ENCODE measurements around the gene CD180. TPM values are rescaled to one million over a fixed set of nuclear protein-coding genes. Genes with fewer than 3 reads are reported as not detected.
A peak's percentile ranks its signal among the peaks of the same experiment; 100 is the strongest.

The CD180 gene
- total RNA-seq (not detected in 2 replicates), polyA plus RNA-seq (not detected in 2 replicates)

DNA sequence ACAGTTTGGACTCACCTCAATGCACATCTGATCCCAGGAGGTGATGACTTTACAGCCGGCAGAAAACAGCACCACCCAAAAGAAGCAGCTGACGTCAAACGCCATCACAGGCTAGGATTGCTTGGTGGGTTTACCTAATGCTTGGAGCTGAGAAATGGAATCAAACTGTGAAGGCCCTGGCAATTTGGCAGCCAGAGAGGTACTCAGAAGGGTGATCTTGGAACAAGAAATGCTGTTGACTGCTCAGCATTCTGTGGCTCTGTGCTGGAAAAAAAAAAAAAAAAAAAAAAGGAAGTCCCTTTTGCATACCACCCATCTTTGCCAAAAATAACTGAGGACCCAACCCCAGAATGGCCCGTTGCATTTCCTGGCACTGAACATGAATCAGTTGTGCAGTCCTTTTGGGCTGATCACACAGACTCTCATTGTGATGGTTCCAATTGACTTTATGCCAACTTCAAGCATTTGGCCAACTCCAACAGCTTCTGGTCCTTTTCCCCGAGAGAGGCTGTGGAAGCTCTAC lies at the start of gene CD180:
Gene CD180 (minus strand): TSS at position 263 of the 523 bp plus-strand sequence. CDS start 158 bp downstream, at position 105.
- H3K27me3 ChIP-seq: no peaks in the 10 kb centered on the region
- DNase-seq (ENCODE audit: low read depth in 1 of 2, low spot score in 1 of 2): peak in 1 of 2 donors; percentile 18
- no peak for TF ChIP-seq CTCF (IDR thresholded peaks at IDR 0.05; ENCODE audit: low read depth, low read length)
- no peaks in the 10 kb centered on the region for H3K36me3 ChIP-seq
- no peak within 1 kb of the TSS for H3K27ac ChIP-seq
- no peaks in the 10 kb centered on the region for H3K4me1 ChIP-seq (ENCODE audit: low read depth)
- no peak within 1 kb of the TSS for H3K4me3 ChIP-seq
- no peaks in the 10 kb centered on the region for H3K9me3 ChIP-seq (ENCODE audit: low read depth)

GRCh38 chr5:67246108-67246507 lies 49.5 kb upstream of the CD180 start:
- Histone ChIP-seq H3K36me3 (no peaks in the 10 kb centered on the region), H3K27me3 (no peaks in the 10 kb centered on the region), H3K9me3 (ENCODE audit: low read depth) (no peaks in the 10 kb centered on the region), H3K4me3 (no peak overlapping the region), H3K27ac (no peak overlapping the region), H3K4me1 (ENCODE audit: low read depth) (peaks cover 14% of the 10 kb centered on the region)
- peak; percentile 61 for TF ChIP-seq CTCF (IDR thresholded peaks at IDR 0.05; ENCODE audit: low read depth, low read length)
- DNase-seq (ENCODE audit: low read depth in 1 of 2, low spot score in 1 of 2): peak; percentile 76 to 93

DNA sequence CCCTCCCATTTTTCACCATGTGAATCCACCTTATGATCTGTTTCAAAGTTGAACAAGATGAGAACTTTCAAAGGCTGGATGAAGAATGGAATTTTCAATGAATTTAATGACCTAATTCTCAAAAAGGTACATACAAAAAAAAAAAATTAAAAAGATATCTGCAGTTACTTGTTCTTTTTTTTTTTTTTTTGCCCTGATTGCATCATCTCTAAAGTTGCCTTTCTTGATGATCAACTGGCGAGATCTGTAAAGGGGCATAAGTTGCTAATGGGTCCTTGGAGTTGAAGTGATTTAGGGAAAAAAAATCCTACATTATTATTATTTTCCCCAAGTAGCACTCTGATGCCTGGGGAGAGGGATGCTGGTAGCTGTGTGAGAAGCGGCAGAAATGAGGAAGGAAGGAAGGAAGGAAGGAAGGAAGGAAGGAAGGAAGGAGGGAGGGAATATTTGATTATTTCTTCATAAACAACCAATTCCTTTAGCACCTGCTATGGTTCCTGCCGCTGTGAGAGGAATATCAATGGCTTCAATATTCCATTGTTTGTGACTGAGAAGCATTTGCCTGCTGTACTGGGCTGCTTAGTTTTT lies 48.8 kb upstream of the CD180 start:
- H3K27me3 ChIP-seq: no peaks in the 10 kb centered on the region
- H3K36me3 ChIP-seq: no peaks in the 10 kb centered on the region
- no peak for DNase-seq (ENCODE audit: low read depth in 1 of 2, low spot score in 1 of 2)
- no peak overlapping the region for H3K4me3 ChIP-seq
- no peaks in the 10 kb centered on the region for H3K9me3 ChIP-seq (ENCODE audit: low read depth)
- TF ChIP-seq CTCF (IDR thresholded peaks at IDR 0.05; ENCODE audit: low read depth, low read length): no peak
- H3K27ac ChIP-seq: no peak overlapping the region
- H3K4me1 ChIP-seq (ENCODE audit: low read depth): peaks cover 14% of the 10 kb centered on the region

- Histone ChIP-seq H3K9me3 (ENCODE audit: low read depth) (no peaks in the 10 kb centered on the region), H3K4me1 (ENCODE audit: low read depth) (peaks cover 11% of the 10 kb centered on the region), H3K36me3 (no peaks in the 10 kb centered on the region), H3K27ac (no peak overlapping the region), H3K27me3 (no peaks in the 10 kb centered on the region), H3K4me3 (no peak overlapping the region)
- peak; percentile 55 to 61 for DNase-seq (ENCODE audit: low read depth in 1 of 2, low spot score in 1 of 2)
- TF ChIP-seq CTCF (IDR thresholded peaks at IDR 0.05; ENCODE audit: low read depth, low read length): no peak
Measured at GRCh38 chr5:67244345-67244793, 47.8 kb upstream of the CD180 start.

DNA sequence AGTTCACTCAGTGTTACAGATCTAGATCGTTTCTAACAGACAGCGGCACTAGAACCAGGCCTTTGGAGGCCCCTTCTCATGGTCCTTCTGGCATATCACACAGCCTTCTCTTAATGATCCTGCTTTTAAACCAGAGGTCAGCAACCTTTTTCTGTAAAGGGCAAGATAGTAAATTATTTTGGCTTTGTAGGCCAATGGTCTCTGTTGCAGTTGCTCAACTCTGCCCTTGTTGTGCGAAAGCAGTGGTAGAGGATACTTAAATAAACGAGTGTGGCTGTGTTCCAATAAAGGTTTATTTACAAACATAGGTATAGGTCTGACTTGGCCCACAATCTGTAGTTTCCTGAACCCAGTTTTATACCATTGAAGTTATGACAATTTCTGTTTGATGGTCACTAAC lies 47.3 kb upstream of the CD180 start:
- Histone ChIP-seq H3K9me3 (ENCODE audit: low read depth) (no peaks in the 10 kb centered on the region), H3K36me3 (no peaks in the 10 kb centered on the region), H3K27ac (no peak overlapping the region), H3K4me3 (no peak overlapping the region), H3K4me1 (ENCODE audit: low read depth) (peaks cover 8% of the 10 kb centered on the region), H3K27me3 (no peaks in the 10 kb centered on the region)
- TF ChIP-seq CTCF (IDR thresholded peaks at IDR 0.05; ENCODE audit: low read depth, low read length): no peak
- no peak for DNase-seq (ENCODE audit: low read depth in 1 of 2, low spot score in 1 of 2)
